Measurements from ENCODE around the gene DNAJB5.
"Not testable (repeated sequence)": the region's sequence is repeated elsewhere in the genome, so short reads cannot be mapped to it uniquely, and the experiment has no call there.

The DNAJB5 gene

GRCh38 chr9:35001803-35002502 is 12.4 kb downstream of the DNAJB5 start:
- Histone ChIP-seq H3K27ac (ENCODE audit: low read depth, low read length) (peak overlapping the region; percentile 20), H3K27me3 (ENCODE audit: control insufficient read depth, insufficient read depth, low read length) (no peaks in the 10 kb centered on the region), H3K9ac (ENCODE audit: low read depth, low read length) (no peak overlapping the region), H3K36me3 (ENCODE audit: control insufficient read depth, insufficient read depth, low read length) (peaks cover 15% of the 10 kb centered on the region), H3K9me3 (ENCODE audit: control insufficient read depth, insufficient read depth, low read length) (no peaks in the 10 kb centered on the region), H3K4me1 (ENCODE audit: control insufficient read depth, insufficient read depth, low read length) (peaks cover 7% of the 10 kb centered on the region; the same call in 1 of the 2 replicates), H3K4me3 (ENCODE audit: low read depth, low read length) (no peak overlapping the region)

GRCh38 chr9:35002623-35003022 is 13.1 kb downstream of the DNAJB5 start:
- Histone ChIP-seq H3K27ac (ENCODE audit: low read depth, low read length) (no peak overlapping the region), H3K27me3 (ENCODE audit: control insufficient read depth, insufficient read depth, low read length) (no peaks in the 10 kb centered on the region), H3K9ac (ENCODE audit: low read depth, low read length) (no peak overlapping the region), H3K36me3 (ENCODE audit: control insufficient read depth, insufficient read depth, low read length) (peaks cover 8% of the 10 kb centered on the region), H3K4me1 (ENCODE audit: control insufficient read depth, insufficient read depth, low read length) (peaks cover 7% of the 10 kb centered on the region; the same call in 1 of the 2 replicates), H3K9me3 (ENCODE audit: control insufficient read depth, insufficient read depth, low read length) (no peaks in the 10 kb centered on the region), H3K4me3 (ENCODE audit: low read depth, low read length) (no peak overlapping the region)

GRCh38 chr9:35004299-35004698 is 14.8 kb downstream of the DNAJB5 start:
- H3K4me1 ChIP-seq (ENCODE audit: control insufficient read depth, insufficient read depth, low read length); H3K27me3 ChIP-seq (ENCODE audit: control insufficient read depth, insufficient read depth, low read length); H3K9me3 ChIP-seq (ENCODE audit: control insufficient read depth, insufficient read depth, low read length); H3K36me3 ChIP-seq (ENCODE audit: control insufficient read depth, insufficient read depth, low read length); H3K9ac ChIP-seq (ENCODE audit: low read depth, low read length); H3K27ac ChIP-seq (ENCODE audit: low read depth, low read length); H3K4me3 ChIP-seq (ENCODE audit: low read depth, low read length): not testable (repeated sequence)

- Histone ChIP-seq H3K36me3 (ENCODE audit: control insufficient read depth, insufficient read depth, low read length) (no peaks in the 10 kb centered on the region), H3K9ac (ENCODE audit: low read depth, low read length) (no peak overlapping the region), H3K9me3 (ENCODE audit: control insufficient read depth, insufficient read depth, low read length) (peaks cover 23% of the 10 kb centered on the region), H3K27me3 (ENCODE audit: control insufficient read depth, insufficient read depth, low read length) (no peaks in the 10 kb centered on the region), H3K4me1 (ENCODE audit: control insufficient read depth, insufficient read depth, low read length) (no peaks in the 10 kb centered on the region), H3K4me3 (ENCODE audit: low read depth, low read length) (no peak overlapping the region), H3K27ac (ENCODE audit: low read depth, low read length) (no peak overlapping the region)
Measured at GRCh38 chr9:35010351-35010958, 20.9 kb downstream of the DNAJB5 start.

GRCh38 chr9:35014517-35014916 is 25.0 kb downstream of the DNAJB5 start:
- H3K9ac ChIP-seq (ENCODE audit: low read depth, low read length) = no peak overlapping the region
- peaks cover 32% of the 10 kb centered on the region for H3K9me3 ChIP-seq (ENCODE audit: control insufficient read depth, insufficient read depth, low read length)
- no peaks in the 10 kb centered on the region for H3K27me3 ChIP-seq (ENCODE audit: control insufficient read depth, insufficient read depth, low read length)
- H3K36me3 ChIP-seq (ENCODE audit: control insufficient read depth, insufficient read depth, low read length) = no peaks in the 10 kb centered on the region
- no peaks in the 10 kb centered on the region for H3K4me1 ChIP-seq (ENCODE audit: control insufficient read depth, insufficient read depth, low read length)
- H3K4me3 ChIP-seq (ENCODE audit: low read depth, low read length) = no peak overlapping the region
- H3K27ac ChIP-seq (ENCODE audit: low read depth, low read length) = no peak overlapping the region

GRCh38 chr9:35023443-35023842 is 33.9 kb downstream of the DNAJB5 start:
- H3K36me3 ChIP-seq (ENCODE audit: control insufficient read depth, insufficient read depth, low read length); H3K27ac ChIP-seq (ENCODE audit: low read depth, low read length); H3K4me3 ChIP-seq (ENCODE audit: low read depth, low read length); H3K9me3 ChIP-seq (ENCODE audit: control insufficient read depth, insufficient read depth, low read length); H3K27me3 ChIP-seq (ENCODE audit: control insufficient read depth, insufficient read depth, low read length); H3K9ac ChIP-seq (ENCODE audit: low read depth, low read length); H3K4me1 ChIP-seq (ENCODE audit: control insufficient read depth, insufficient read depth, low read length): not testable (repeated sequence)

GRCh38 chr9:35026671-35027070 is 37.1 kb downstream of the DNAJB5 start:
- Histone ChIP-seq H3K9ac (ENCODE audit: low read depth, low read length) (no peak overlapping the region), H3K4me3 (ENCODE audit: low read depth, low read length) (no peak overlapping the region), H3K27me3 (ENCODE audit: control insufficient read depth, insufficient read depth, low read length) (no peaks in the 10 kb centered on the region), H3K4me1 (ENCODE audit: control insufficient read depth, insufficient read depth, low read length) (peaks cover 7% of the 10 kb centered on the region; the same call in 1 of the 2 replicates), H3K36me3 (ENCODE audit: control insufficient read depth, insufficient read depth, low read length) (no peaks in the 10 kb centered on the region), H3K9me3 (ENCODE audit: control insufficient read depth, insufficient read depth, low read length) (peaks cover 15% of the 10 kb centered on the region), H3K27ac (ENCODE audit: low read depth, low read length) (peak overlapping the region; percentile 73)

GRCh38 chr9:35027374-35027773 is 37.8 kb downstream of the DNAJB5 start:
- peaks cover 7% of the 10 kb centered on the region; the same call in 1 of the 2 replicates for H3K4me1 ChIP-seq (ENCODE audit: control insufficient read depth, insufficient read depth, low read length)
- H3K27ac ChIP-seq (ENCODE audit: low read depth, low read length) = peak overlapping the region; percentile 73
- no peak overlapping the region for H3K4me3 ChIP-seq (ENCODE audit: low read depth, low read length)
- no peaks in the 10 kb centered on the region for H3K36me3 ChIP-seq (ENCODE audit: control insufficient read depth, insufficient read depth, low read length)
- H3K9ac ChIP-seq (ENCODE audit: low read depth, low read length) = no peak overlapping the region
- H3K27me3 ChIP-seq (ENCODE audit: control insufficient read depth, insufficient read depth, low read length) = no peaks in the 10 kb centered on the region
- peaks cover 15% of the 10 kb centered on the region for H3K9me3 ChIP-seq (ENCODE audit: control insufficient read depth, insufficient read depth, low read length)

GRCh38 chr9:35027860-35028259 is 38.3 kb downstream of the DNAJB5 start:
- Histone ChIP-seq H3K9me3 (ENCODE audit: control insufficient read depth, insufficient read depth, low read length) (peaks cover 15% of the 10 kb centered on the region), H3K4me3 (ENCODE audit: low read depth, low read length) (no peak overlapping the region), H3K27ac (ENCODE audit: low read depth, low read length) (peak overlapping the region; percentile 73), H3K36me3 (ENCODE audit: control insufficient read depth, insufficient read depth, low read length) (no peaks in the 10 kb centered on the region), H3K4me1 (ENCODE audit: control insufficient read depth, insufficient read depth, low read length) (peaks cover 7% of the 10 kb centered on the region; the same call in 1 of the 2 replicates), H3K9ac (ENCODE audit: low read depth, low read length) (no peak overlapping the region), H3K27me3 (ENCODE audit: control insufficient read depth, insufficient read depth, low read length) (no peaks in the 10 kb centered on the region)

- no peaks in the 10 kb centered on the region for H3K36me3 ChIP-seq (ENCODE audit: control insufficient read depth, insufficient read depth, low read length)
- peak overlapping the region; percentile 65 for H3K27ac ChIP-seq (ENCODE audit: low read depth, low read length)
- H3K9ac ChIP-seq (ENCODE audit: low read depth, low read length) = no peak overlapping the region
- H3K9me3 ChIP-seq (ENCODE audit: control insufficient read depth, insufficient read depth, low read length) = peaks cover 15% of the 10 kb centered on the region
- H3K4me3 ChIP-seq (ENCODE audit: low read depth, low read length) = no peak overlapping the region
- H3K4me1 ChIP-seq (ENCODE audit: control insufficient read depth, insufficient read depth, low read length) = peaks cover 7% of the 10 kb centered on the region; the same call in 1 of the 2 replicates
- H3K27me3 ChIP-seq (ENCODE audit: control insufficient read depth, insufficient read depth, low read length) = no peaks in the 10 kb centered on the region
Measured at GRCh38 chr9:35028341-35028740, 38.8 kb downstream of the DNAJB5 start.

GRCh38 chr9:35029241-35029640 is 39.7 kb downstream of the DNAJB5 start:
- H3K4me3 ChIP-seq (ENCODE audit: low read depth, low read length) = no peak overlapping the region
- H3K4me1 ChIP-seq (ENCODE audit: control insufficient read depth, insufficient read depth, low read length) = peaks cover 7% of the 10 kb centered on the region; the same call in 1 of the 2 replicates
- H3K27ac ChIP-seq (ENCODE audit: low read depth, low read length) = no peak overlapping the region
- no peaks in the 10 kb centered on the region for H3K36me3 ChIP-seq (ENCODE audit: control insufficient read depth, insufficient read depth, low read length)
- H3K9me3 ChIP-seq (ENCODE audit: control insufficient read depth, insufficient read depth, low read length) = peaks cover 13% of the 10 kb centered on the region
- H3K9ac ChIP-seq (ENCODE audit: low read depth, low read length) = no peak overlapping the region
- no peaks in the 10 kb centered on the region for H3K27me3 ChIP-seq (ENCODE audit: control insufficient read depth, insufficient read depth, low read length)
